ENCODE results near the gene ZBBX.
A peak's percentile ranks its signal among the peaks of the same experiment; 100 is the strongest.

The ZBBX gene

DNA sequence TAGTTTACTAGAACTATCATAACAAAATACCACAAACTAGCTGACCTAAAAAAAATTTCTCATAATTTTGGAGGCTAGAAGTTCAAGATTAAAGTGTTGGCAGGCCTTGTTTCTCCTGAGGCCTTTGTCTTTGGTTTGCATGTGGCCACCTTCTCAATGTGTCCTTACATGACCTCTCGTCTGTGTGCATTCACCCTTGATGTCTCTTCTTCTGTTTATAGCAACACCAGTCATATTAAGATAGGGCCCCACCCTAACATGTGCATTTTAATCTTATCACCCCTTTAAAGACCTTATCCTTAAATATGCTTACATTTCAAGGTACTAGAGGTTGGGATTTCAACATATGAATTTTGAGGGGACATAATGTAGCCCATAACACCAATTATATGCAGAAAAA is 177.0 kb downstream of the ZBBX start:
- Histone ChIP-seq H3K27ac (replicated peaks) (no peak overlapping the region), H3K27me3 (ENCODE audit: insufficient read depth, poor library complexity, severe bottlenecking) (no peaks in the 10 kb centered on the region), H3K4me3 (replicated peaks; ENCODE audit: insufficient read depth, low read length) (no peak overlapping the region)
- DNase-seq (ENCODE audit: low read depth in 1 of 2, low spot score in 1 of 2) = no peak
- TF ChIP-seq, protein P1, sequence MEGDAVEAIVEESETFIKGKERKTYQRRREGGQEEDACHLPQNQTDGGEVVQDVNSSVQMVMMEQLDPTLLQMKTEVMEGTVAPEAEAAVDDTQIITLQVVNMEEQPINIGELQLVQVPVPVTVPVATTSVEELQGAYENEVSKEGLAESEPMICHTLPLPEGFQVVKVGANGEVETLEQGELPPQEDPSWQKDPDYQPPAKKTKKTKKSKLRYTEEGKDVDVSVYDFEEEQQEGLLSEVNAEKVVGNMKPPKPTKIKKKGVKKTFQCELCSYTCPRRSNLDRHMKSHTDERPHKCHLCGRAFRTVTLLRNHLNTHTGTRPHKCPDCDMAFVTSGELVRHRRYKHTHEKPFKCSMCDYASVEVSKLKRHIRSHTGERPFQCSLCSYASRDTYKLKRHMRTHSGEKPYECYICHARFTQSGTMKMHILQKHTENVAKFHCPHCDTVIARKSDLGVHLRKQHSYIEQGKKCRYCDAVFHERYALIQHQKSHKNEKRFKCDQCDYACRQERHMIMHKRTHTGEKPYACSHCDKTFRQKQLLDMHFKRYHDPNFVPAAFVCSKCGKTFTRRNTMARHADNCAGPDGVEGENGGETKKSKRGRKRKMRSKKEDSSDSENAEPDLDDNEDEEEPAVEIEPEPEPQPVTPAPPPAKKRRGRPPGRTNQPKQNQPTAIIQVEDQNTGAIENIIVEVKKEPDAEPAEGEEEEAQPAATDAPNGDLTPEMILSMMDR (IDR thresholded peaks at IDR 0.05; ENCODE audit: insufficient read depth, low read length) = no peak
- TF ChIP-seq, protein P2, sequence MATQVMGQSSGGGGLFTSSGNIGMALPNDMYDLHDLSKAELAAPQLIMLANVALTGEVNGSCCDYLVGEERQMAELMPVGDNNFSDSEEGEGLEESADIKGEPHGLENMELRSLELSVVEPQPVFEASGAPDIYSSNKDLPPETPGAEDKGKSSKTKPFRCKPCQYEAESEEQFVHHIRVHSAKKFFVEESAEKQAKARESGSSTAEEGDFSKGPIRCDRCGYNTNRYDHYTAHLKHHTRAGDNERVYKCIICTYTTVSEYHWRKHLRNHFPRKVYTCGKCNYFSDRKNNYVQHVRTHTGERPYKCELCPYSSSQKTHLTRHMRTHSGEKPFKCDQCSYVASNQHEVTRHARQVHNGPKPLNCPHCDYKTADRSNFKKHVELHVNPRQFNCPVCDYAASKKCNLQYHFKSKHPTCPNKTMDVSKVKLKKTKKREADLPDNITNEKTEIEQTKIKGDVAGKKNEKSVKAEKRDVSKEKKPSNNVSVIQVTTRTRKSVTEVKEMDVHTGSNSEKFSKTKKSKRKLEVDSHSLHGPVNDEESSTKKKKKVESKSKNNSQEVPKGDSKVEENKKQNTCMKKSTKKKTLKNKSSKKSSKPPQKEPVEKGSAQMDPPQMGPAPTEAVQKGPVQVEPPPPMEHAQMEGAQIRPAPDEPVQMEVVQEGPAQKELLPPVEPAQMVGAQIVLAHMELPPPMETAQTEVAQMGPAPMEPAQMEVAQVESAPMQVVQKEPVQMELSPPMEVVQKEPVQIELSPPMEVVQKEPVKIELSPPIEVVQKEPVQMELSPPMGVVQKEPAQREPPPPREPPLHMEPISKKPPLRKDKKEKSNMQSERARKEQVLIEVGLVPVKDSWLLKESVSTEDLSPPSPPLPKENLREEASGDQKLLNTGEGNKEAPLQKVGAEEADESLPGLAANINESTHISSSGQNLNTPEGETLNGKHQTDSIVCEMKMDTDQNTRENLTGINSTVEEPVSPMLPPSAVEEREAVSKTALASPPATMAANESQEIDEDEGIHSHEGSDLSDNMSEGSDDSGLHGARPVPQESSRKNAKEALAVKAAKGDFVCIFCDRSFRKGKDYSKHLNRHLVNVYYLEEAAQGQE (IDR thresholded peaks at IDR 0.05; ENCODE audit: insufficient replicate concordance, low read depth) = no peak
- no peak for TF ChIP-seq GABPA (IDR thresholded peaks at IDR 0.05; ENCODE audit: low read depth)
- no peak for TF ChIP-seq POLR2AphosphoS5 (IDR thresholded peaks at IDR 0.05; ENCODE audit: low read depth)
- no peak for TF ChIP-seq SPI1 (IDR thresholded peaks at IDR 0.05; ENCODE audit: borderline replicate concordance, low read depth)

DNA sequence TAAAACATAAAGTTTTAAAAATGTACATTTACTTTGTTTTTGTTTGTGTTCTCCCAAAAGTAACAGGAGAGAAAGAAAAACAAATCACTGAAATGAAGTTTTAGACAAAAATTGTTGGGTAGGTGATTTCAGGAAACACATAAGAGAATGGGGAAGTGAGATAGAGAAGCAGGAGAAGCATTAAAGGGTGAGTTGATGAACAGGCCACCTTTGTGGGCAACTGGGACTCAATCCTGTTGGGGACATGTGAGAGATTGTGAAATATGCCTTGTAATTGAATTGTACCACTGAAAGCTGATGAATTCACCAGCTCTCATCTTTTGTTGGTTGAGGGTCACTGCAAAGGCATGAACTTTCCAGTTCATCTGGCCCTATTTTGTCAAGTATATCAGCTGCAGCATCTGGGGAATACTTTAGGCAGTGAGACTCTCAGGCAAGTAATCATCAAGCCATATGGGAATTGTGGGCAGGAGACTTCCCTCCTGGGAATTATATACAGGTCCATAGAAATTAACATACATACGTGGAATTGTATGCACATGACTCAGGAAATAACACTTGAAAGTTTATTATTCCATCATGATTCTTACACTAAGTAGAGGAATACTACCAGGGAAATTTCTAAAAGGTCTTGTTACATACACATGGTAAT is 181.0 kb downstream of the ZBBX start:
- no peak overlapping the region for H3K27ac ChIP-seq (replicated peaks)
- H3K4me3 ChIP-seq (replicated peaks; ENCODE audit: insufficient read depth, low read length) = no peak overlapping the region
- no peak for TF ChIP-seq GABPA (IDR thresholded peaks at IDR 0.05; ENCODE audit: low read depth)
- TF ChIP-seq, protein P2 (IDR thresholded peaks at IDR 0.05; ENCODE audit: insufficient replicate concordance, low read depth) = no peak
- TF ChIP-seq SPI1 (IDR thresholded peaks at IDR 0.05; ENCODE audit: borderline replicate concordance, low read depth) = peak; percentile 85
- TF ChIP-seq, protein P1 (IDR thresholded peaks at IDR 0.05; ENCODE audit: insufficient read depth, low read length) = no peak
- no peaks in the 10 kb centered on the region for H3K27me3 ChIP-seq (ENCODE audit: insufficient read depth, poor library complexity, severe bottlenecking)
- peak; percentile 32 to 45 for DNase-seq (ENCODE audit: low read depth in 1 of 2, low spot score in 1 of 2)

All from HL-60 (cell line).